GM23248 (cell line): Measurements from ENCODE around the gene PRSS50. TPM values are rescaled to one million over a fixed set of nuclear protein-coding genes. Genes with fewer than 3 reads are reported as not detected.
A peak's percentile ranks its signal among the peaks of the same experiment; 100 is the strongest.

Source experiments
- DNase-seq: peaks from one replicate; pipeline ENCODE4 v3.0.0-alpha.2; 2015
- H2AFZ ChIP-seq: fragments of 200-600 bp; sonication (generic); 2 replicates; pipeline ENCODE4 v1.6.1; 2016; ENCODE audit warnings: antibody characterized with exemption
- H3F3A ChIP-seq: fragments of 200-600 bp; sonication (generic); 2 replicates; pipeline ENCODE4 v1.6.1; 2016; ENCODE audit warnings: mild to moderate bottlenecking, antibody characterized with exemption, mixed run types; ENCODE audit not compliant: insufficient read depth
- H3K27ac ChIP-seq: fragments of 200-600 bp; sonication (generic); 2 replicates; pipeline ENCODE4 v1.5.1; 2016; ENCODE audit warnings: mild to moderate bottlenecking
- H3K27me3 ChIP-seq: fragments of 200-600 bp; sonication (generic); replicated peaks from 2 replicates; pipeline ENCODE4 v1.6.1; 2016; ENCODE audit warnings: mild to moderate bottlenecking; ENCODE audit not compliant: insufficient read depth
- H3K36me3 ChIP-seq: fragments of 200-600 bp; sonication (generic); 2 replicates; pipeline ENCODE4 v1.6.1; 2016; ENCODE audit warnings: low read depth, mild to moderate bottlenecking
- H3K4me1 ChIP-seq: fragments of 200-600 bp; sonication (generic); 2 replicates; pipeline ENCODE4 v1.6.1; 2016; ENCODE audit warnings: mild to moderate bottlenecking; ENCODE audit not compliant: insufficient read depth
- H3K4me2 ChIP-seq: fragments of 200-600 bp; sonication (generic); one replicate; pipeline ENCODE4 v1.6.1; 2016; ENCODE audit warnings: mild to moderate bottlenecking; ENCODE audit not compliant: unreplicated experiment
- H3K4me3 ChIP-seq: fragments of 200-600 bp; sonication (generic); 2 replicates; pipeline ENCODE4 v1.5.1; 2016; ENCODE audit warnings: mild to moderate bottlenecking
- H3K79me2 ChIP-seq: fragments of 200-600 bp; sonication (generic); 2 replicates; pipeline ENCODE4 v1.6.1; 2016; ENCODE audit warnings: mild to moderate bottlenecking; ENCODE audit not compliant: insufficient read depth
- H3K9ac ChIP-seq: fragments of 200-600 bp; sonication (generic); 2 replicates; pipeline ENCODE4 v1.6.1; 2016; ENCODE audit warnings: mild to moderate bottlenecking
- H3K9me2 ChIP-seq: fragments of 200-600 bp; sonication (generic); 2 replicates; pipeline ENCODE4 v1.6.1; 2016; ENCODE audit warnings: mixed run types, mild to moderate bottlenecking, moderate library complexity; ENCODE audit not compliant: insufficient read depth
- H3K9me3 ChIP-seq: fragments of 200-600 bp; sonication (generic); one replicate; pipeline ENCODE4 v1.6.1; 2017; ENCODE audit warnings: low read depth
- H4K20me1 ChIP-seq: fragments of 200-600 bp; sonication (generic); 2 replicates; pipeline ENCODE4 v1.6.0; 2016; ENCODE audit not compliant: insufficient read depth
- EZH2 ChIP-seq: fragments of 200-600 bp; sonication (generic); IDR thresholded peaks from 2 replicates; pipeline ENCODE4 v1.6.1; 2018; ENCODE audit warnings: antibody characterized with exemption, mild to moderate bottlenecking; ENCODE audit not compliant: insufficient read depth, poor library complexity, severe bottlenecking
- EZH2phosphoT487 ChIP-seq: fragments of 200-600 bp; sonication (generic); IDR thresholded peaks from 2 replicates; pipeline ENCODE4 v1.6.1; 2018; ENCODE audit warnings: antibody characterized with exemption, moderate library complexity, mild to moderate bottlenecking, low read depth; ENCODE audit not compliant: insufficient read depth
- WGBS, 2 experiments: methylation state at CpG; one replicate each; pipeline ENCODE4 v1.1.6; 2015 to 2017; ENCODE audit warnings: low lambda C conversion rate in 2 of 2, low coverage in 1 of 2; ENCODE audit errors: missing lambda C conversion rate in 2 of 2; 5-methylcytosine and 5-hydroxymethylcytosine counted together
- in situ Hi-C: fragments of 300-500 bp; cut with MboI; formaldehyde crosslinking; loops from 2 replicates; pipeline ENCODE4 v1.15.0; 2020
- polyA plus RNA-seq: library from polyadenylated mRNA; unstranded; fragments of >200 nt; fragmentation: Nextera tagmentation; extraction: Ambion mirVana; gene quantifications from 2 replicates; pipeline ENCODE4 v1.2.1, GENCODE V29; 2016
- total RNA-seq: library from RNA; depleted of rRNA; stranded (reverse); fragments of >200 nt; shearing (Covaris generic); gene quantifications from 2 replicates; pipeline ENCODE4 v1.2.3, GENCODE V29; 2014

PRSS50 gene
- total and polyA plus RNA-seq, 2 experiments from 2014 or later, result not detected

DNA sequence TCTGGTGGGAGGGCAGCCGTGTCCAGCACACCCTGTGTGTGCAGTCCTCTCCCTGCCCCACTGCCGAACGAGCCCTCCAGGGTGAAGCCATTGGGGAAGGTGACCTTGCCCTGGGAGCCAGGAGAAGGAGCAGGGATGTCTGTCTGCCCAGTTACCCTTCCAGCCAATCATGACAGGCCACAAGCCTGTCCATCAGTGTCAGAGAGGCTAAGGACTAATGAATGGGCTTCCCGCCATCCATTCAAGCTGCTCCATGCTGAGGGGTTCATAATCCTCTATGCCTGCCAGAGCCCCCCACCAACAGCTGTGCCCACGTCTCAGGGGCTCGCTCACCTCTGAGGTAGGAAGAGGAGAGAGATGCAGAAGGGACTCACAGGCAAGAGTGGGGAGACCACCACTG is 39.4 kb downstream of the PRSS50 start:
- H3K79me2 ChIP-seq, result no peaks in the 10 kb centered on the region
- in situ Hi-C loops, result no loop called here
- H3K36me3 ChIP-seq, result no peaks in the 10 kb centered on the region
- no peak for DNase-seq
- WGBS, 2 experiments, result 73 to 83% methylated on average over 4 to 6 of the region's 6 CpGs
- H3F3A ChIP-seq, result 0 out of 2 replicates have a peak, but pooled peaks cover 3% of the 10 kb centered on the region
- H3K4me2 ChIP-seq, result no peak overlapping the region
- TF ChIP-seq EZH2phosphoT487 (no peak), EZH2 (no peak)
- H3K27me3 ChIP-seq, result no peaks in the 10 kb centered on the region
- no peaks in the 10 kb centered on the region for H3K9me3 ChIP-seq
- H3K4me1 ChIP-seq, result no peaks in the 10 kb centered on the region
- H3K4me3 ChIP-seq, result no peak overlapping the region
- no peaks in the 10 kb centered on the region for H3K9me2 ChIP-seq
- no peaks in the 10 kb centered on the region for H4K20me1 ChIP-seq
- no peak overlapping the region for H3K27ac ChIP-seq
- no peak overlapping the region for H3K9ac ChIP-seq
- H2AFZ ChIP-seq, result no peak overlapping the region

DNA sequence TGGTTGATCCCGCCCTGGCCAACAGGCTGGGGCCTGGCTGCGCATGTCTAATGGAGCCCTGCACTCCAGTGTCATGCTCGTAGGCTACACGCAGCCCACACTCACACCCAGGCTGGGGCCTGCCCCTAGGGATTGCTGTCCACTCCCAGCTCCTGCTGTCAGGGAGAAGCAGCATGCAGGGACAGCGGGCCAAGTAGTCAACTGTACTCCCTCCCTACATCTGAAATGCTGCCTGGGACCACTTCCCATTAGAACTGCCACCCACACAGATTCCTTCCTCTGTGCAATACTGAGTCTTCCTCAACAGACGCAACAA is 40.3 kb downstream of the PRSS50 start:
- 0 out of 2 replicates have a peak, but pooled peaks cover 3% of the 10 kb centered on the region for H3F3A ChIP-seq
- no peaks in the 10 kb centered on the region for H3K9me2 ChIP-seq
- no peaks in the 10 kb centered on the region for H3K9me3 ChIP-seq
- DNase-seq, result peak; percentile 40
- no peaks in the 10 kb centered on the region for H3K27me3 ChIP-seq
- no peak overlapping the region for H3K9ac ChIP-seq
- in situ Hi-C loops, result no loop called here
- no peak overlapping the region for H3K27ac ChIP-seq
- H2AFZ ChIP-seq, result no peak overlapping the region
- no peak for TF ChIP-seq EZH2
- no peak for TF ChIP-seq EZH2phosphoT487
- no peak overlapping the region for H3K4me3 ChIP-seq
- no peaks in the 10 kb centered on the region for H3K4me1 ChIP-seq
- no peaks in the 10 kb centered on the region for H3K79me2 ChIP-seq
- no peaks in the 10 kb centered on the region for H4K20me1 ChIP-seq
- H3K4me2 ChIP-seq, result no peak overlapping the region
- WGBS, 2 experiments, result 58 to 67% methylated on average over 6 of the region's 6 CpGs
- H3K36me3 ChIP-seq, result no peaks in the 10 kb centered on the region

DNA sequence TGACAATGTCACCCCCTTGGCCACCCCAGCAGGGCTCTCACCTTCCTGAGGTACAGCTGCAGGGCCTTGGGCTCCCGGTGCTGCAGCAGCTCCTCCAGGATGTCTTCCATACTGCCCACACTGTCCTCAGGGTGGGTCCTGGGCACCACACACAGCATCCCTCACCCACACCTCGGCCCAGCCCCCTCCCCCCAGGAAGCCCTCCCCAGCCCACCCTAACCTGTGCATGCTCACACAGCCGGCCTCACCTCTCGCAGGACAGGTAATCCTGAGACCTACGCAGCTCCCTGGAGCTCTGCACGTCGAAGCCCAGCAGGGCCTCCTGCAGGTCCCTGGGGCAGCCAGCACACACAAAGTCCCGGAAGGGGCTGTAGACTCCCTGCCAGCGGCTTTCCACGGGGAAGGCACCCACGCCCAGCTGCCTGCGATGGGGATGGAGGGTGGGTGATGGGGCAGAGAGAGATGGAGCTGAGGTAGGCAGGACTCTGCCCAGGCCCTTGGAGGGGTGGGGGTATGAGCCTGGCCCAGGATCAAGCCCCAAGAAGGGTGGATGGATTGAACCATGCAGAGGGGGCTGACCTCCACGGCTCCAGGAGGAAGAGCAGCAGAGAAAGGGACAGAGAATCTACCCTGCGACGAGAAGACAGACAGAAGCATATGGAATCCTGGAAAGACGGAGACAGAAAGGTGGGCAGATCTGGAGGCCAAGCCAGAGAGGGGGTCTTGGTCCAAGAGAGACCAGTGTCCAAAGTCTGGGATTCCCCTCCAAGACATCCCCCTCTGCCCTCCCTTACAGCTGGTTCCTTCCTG is 40.9 kb downstream of the PRSS50 start:
- Histone ChIP-seq H4K20me1 (no peaks in the 10 kb centered on the region), H3K9ac (no peak overlapping the region), H3K36me3 (no peaks in the 10 kb centered on the region), H3K4me1 (no peaks in the 10 kb centered on the region), H3K9me3 (no peaks in the 10 kb centered on the region), H3K27ac (no peak overlapping the region), H2AFZ (no peak overlapping the region), H3K27me3 (no peaks in the 10 kb centered on the region), H3K79me2 (no peaks in the 10 kb centered on the region), H3K4me2 (no peak overlapping the region), H3K9me2 (no peaks in the 10 kb centered on the region), H3K4me3 (no peak overlapping the region), H3F3A (0 out of 2 replicates have a peak, but pooled peaks cover 3% of the 10 kb centered on the region)
- TF ChIP-seq EZH2phosphoT487 (no peak), EZH2 (no peak)
- 88 to 91% methylated on average over 16 of the region's 16 CpGs for WGBS, 2 experiments
- in situ Hi-C loops, result no loop called here
- DNase-seq, result no peak

DNA sequence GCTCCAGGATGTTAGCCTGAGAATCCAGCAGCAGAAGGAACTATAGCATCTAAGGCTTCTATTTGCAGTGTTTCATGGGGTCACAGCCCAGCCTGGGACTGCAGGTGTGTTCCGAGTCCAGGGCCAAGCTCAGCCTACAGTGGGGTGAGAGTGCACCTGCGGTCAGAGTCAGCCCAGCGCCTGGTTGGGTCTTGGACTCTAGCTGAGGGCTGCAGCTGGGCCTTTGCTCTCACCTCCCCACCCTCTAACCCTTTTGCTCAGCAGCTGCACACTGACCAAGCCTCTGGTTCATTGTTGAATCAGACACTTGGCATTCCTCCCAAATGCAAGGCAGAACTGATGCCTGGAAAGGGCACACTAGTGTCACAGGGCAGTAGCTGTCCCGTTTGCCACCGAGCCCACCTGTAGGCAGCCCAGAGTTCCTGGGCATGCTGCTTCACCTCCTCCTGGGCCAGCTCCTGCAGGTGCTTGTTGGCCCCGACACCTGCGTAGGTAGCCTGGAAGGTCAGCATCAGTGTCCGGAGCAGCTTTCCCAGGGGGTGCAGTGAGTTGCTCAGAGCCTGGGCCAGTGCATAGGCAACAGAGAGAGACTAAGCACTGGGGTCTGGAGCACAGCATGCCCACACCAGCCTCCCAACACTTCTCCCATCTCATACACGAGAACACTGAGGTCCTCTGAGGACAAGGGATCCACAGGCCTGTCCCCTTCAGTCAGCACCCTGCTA is 41.7 kb downstream of the PRSS50 start:
- no peak overlapping the region for H3K4me3 ChIP-seq
- no peaks in the 10 kb centered on the region for H3K27me3 ChIP-seq
- H2AFZ ChIP-seq, result no peak overlapping the region
- H3F3A ChIP-seq, result 0 out of 2 replicates have a peak, but pooled peaks cover 3% of the 10 kb centered on the region
- in situ Hi-C loops, result no loop called here
- no peaks in the 10 kb centered on the region for H3K4me1 ChIP-seq
- H4K20me1 ChIP-seq, result no peaks in the 10 kb centered on the region
- no peak for TF ChIP-seq EZH2phosphoT487
- no peak for TF ChIP-seq EZH2
- no peak overlapping the region for H3K27ac ChIP-seq
- no peaks in the 10 kb centered on the region for H3K9me3 ChIP-seq
- no peaks in the 10 kb centered on the region for H3K9me2 ChIP-seq
- DNase-seq, result peak; percentile 72
- no peak overlapping the region for H3K9ac ChIP-seq
- WGBS, 2 experiments, result 64 to 75% methylated on average over 9 of the region's 9 CpGs
- no peak overlapping the region for H3K4me2 ChIP-seq
- H3K79me2 ChIP-seq, result no peaks in the 10 kb centered on the region
- no peaks in the 10 kb centered on the region for H3K36me3 ChIP-seq
